Choroid plexus epithelial cell (primary cell): ENCODE measurements around the gene EEF2.

Experiments
- DNase-seq: peaks from one replicate; pipeline ENCODE4 v3.0.0-alpha.2; 2010; ENCODE audit warnings: low read depth
- H3K4me3 ChIP-seq: 2 replicates; pipeline ENCODE4 v1.5.1; 2011; ENCODE audit warnings: low read depth, mild to moderate bottlenecking, control low read depth, low read length, moderate library complexity
- CTCF ChIP-seq: conservative IDR thresholded peaks from 2 replicates; pipeline ENCODE4 v1.5.1; 2011; ENCODE audit warnings: low read depth, mild to moderate bottlenecking, control low read depth, inconsistent platforms, low read length, moderate library complexity

Gene EEF2

GRCh38 chr19:3984908-3985642 lies at the start of gene EEF2:
Gene EEF2 (minus strand): TSS chr19:3985463. CDS start chr19:3985380, 83 bp downstream.
- TF ChIP-seq CTCF = no peak
- peak; percentile 93 for DNase-seq
- peak within 1 kb of the TSS; percentile 98 for H3K4me3 ChIP-seq

GRCh38 chr19:4034048-4035017 lies 49.1 kb upstream of the EEF2 start:
- no peak overlapping the region for H3K4me3 ChIP-seq
- TF ChIP-seq CTCF = no peak
- DNase-seq = no peak

- no peak for DNase-seq
- H3K4me3 ChIP-seq = no peak overlapping the region
- TF ChIP-seq CTCF = no peak
These were observed 48.0 kb upstream of the EEF2 start for GRCh38 chr19:4033028-4033956.

GRCh38 chr19:4032436-4032835 lies 47.2 kb upstream of the EEF2 start:
- TF ChIP-seq CTCF = no peak
- no peak overlapping the region for H3K4me3 ChIP-seq
- DNase-seq = no peak

- DNase-seq = no peak
- TF ChIP-seq CTCF = no peak
- no peak overlapping the region for H3K4me3 ChIP-seq
These were observed 46.2 kb upstream of the EEF2 start for GRCh38 chr19:4031420-4031819.

- H3K4me3 ChIP-seq = no peak overlapping the region
- no peak for TF ChIP-seq CTCF
- no peak for DNase-seq
These were observed 45.7 kb upstream of the EEF2 start for GRCh38 chr19:4030981-4031380.
